ENCODE results near the gene PLA2R1. TPM values are rescaled to one million over a fixed set of nuclear protein-coding genes. Genes with fewer than 3 reads are reported as not detected.

The PLA2R1 gene
- total and polyA plus RNA-seq, 10 donors = 1.3 to 17.0 (median 10.1) TPM

GRCh38 chr2:159905926-159906714 lies 156.3 kb downstream of the PLA2R1 start:
- Histone ChIP-seq H3K27ac (no peak overlapping the region), H3K27me3 (replicated peaks in 1 of 7) (no peaks in the 10 kb centered on the region), H3K4me3 (no peak overlapping the region), H3K9me3 (no peaks in the 10 kb centered on the region), H3K4me1 (peaks cover 5 to 47% (median 26%) of the 10 kb centered on the region in 6 donors), H3K36me3 (no peaks in the 10 kb centered on the region)
- intact Hi-C loops (cut with DNase I; ENCODE audit: low total_unique reads) = no loop called here
- DNase-seq = no peak
- no peak for TF ChIP-seq CTCF (IDR thresholded peaks at IDR 0.05 in 8 of 11, conservative IDR thresholded peaks at IDR 0.05 in 3 of 11)
- no peak for TF ChIP-seq POLR2A (IDR thresholded peaks at IDR 0.05)
- TF ChIP-seq POLR2AphosphoS5 (IDR thresholded peaks at IDR 0.05) = no peak
- WGBS, 5 donors = 78 to 87% (median 84%) methylated on average over 7 of the region's 7 CpGs

- 10 to 35% (median 17%) methylated on average over 8 to 10 of the region's 10 CpGs for WGBS, 5 donors
- Histone ChIP-seq H3K9me3 (no peaks in the 10 kb centered on the region), H3K4me1 (peaks cover 5 to 59% (median 30%) of the 10 kb centered on the region in 6 donors), H3K36me3 (no peaks in the 10 kb centered on the region), H3K27ac (peak overlapping the region; percentile 83 to 92 (median 90)), H3K27me3 (replicated peaks in 1 of 7) (no peaks in the 10 kb centered on the region), H3K4me3 (peak overlapping the region; percentile 64 to 90 (median 79))
- DNase-seq = no peak
- intact Hi-C loops (cut with DNase I; ENCODE audit: low total_unique reads) = no loop called here
- TF ChIP-seq POLR2AphosphoS5 (IDR thresholded peaks at IDR 0.05) = no peak
- TF ChIP-seq CTCF (IDR thresholded peaks at IDR 0.05 in 8 of 11, conservative IDR thresholded peaks at IDR 0.05 in 3 of 11) = no peak
- TF ChIP-seq POLR2A (IDR thresholded peaks at IDR 0.05) = no peak
These were observed 157.5 kb downstream of the PLA2R1 start for GRCh38 chr2:159904959-159905305.

GRCh38 chr2:159904127-159904958 lies 158.1 kb downstream of the PLA2R1 start, which contains the start of gene LY75:
Gene LY75 (minus strand): TSS chr2:159904756.
- Histone ChIP-seq H3K4me3 (peak within 1 kb of the TSS; percentile 64 to 90 (median 79)), H3K27me3 (replicated peaks in 1 of 7) (no peaks in the 10 kb centered on the region), H3K9me3 (no peaks in the 10 kb centered on the region), H3K36me3 (peaks cover 0 to 5% (median 0%) of the 10 kb centered on the region in 6 donors), H3K27ac (peak within 1 kb of the TSS; percentile 83 to 92 (median 90)), H3K4me1 (peaks cover 5 to 64% (median 30%) of the 10 kb centered on the region in 6 donors)
- 1 to 4% (median 2%) methylated on average over 33 to 74 of the region's 74 CpGs for WGBS, 5 donors
- DNase-seq = peak; percentile 96
- intact Hi-C loops (cut with DNase I; ENCODE audit: low total_unique reads) = no loop called here
- TF ChIP-seq POLR2AphosphoS5 (IDR thresholded peaks at IDR 0.05) = peak; percentile 68 to 88 (median 84)
- peak in 4 of 11 experiments; percentile 19 to 56 (median 39) for TF ChIP-seq CTCF (IDR thresholded peaks at IDR 0.05 in 8 of 11, conservative IDR thresholded peaks at IDR 0.05 in 3 of 11)
- no peak for TF ChIP-seq POLR2A (IDR thresholded peaks at IDR 0.05)
